ENCODE measurements around the gene NEU4. TPM values are rescaled to one million over a fixed set of nuclear protein-coding genes. Genes with fewer than 3 reads are reported as not detected.
"Not testable (repeated sequence)": the region's sequence is repeated elsewhere in the genome, so short reads cannot be mapped to it uniquely, and the experiment has no call there.

NEU4 gene
- polyA plus RNA-seq (2013): 1.2 TPM

DNA sequence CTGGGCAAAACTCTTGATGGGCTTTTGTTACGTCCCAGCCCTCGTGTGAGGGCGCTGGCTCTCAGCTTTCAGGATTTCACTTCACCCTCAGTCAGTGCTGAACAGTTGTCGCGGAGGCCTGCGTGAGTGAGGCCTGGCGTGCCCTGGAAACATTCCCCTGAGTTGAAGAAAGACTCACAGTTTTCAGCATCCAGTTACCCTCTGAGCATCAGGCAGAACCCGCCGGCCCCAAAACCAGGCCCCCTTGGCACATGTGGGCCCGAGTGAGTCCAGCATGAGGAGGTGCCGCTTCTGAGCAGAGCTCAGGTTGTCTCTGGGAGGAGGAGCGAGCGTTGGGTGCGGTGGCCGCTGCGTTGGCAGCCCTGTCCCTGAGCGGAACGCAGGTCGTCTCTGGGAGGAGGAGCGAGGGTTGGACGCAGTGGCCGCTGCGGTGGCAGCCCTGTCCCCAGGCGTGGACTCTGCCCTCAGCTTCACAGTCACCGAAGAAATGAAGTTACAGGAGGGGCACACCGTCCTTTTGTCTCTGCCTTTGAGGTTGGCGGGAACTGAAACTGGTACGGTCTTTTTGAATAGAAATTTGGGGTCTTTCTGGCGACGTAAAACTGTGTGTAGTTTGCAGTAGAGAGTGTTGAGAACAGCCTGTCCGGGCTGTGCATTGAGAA is at the start of gene NEU4:
TSS of gene NEU4 (plus strand) at position 473 of the 662 bp plus-strand sequence. CDS start 5,292 bp downstream, outside the sequence.
- DNase-seq: no peak
- ChIA-PET CTCF (interaction anchor here (1.1 to 1.4 kb wide), 2 partner anchors 12 to 30 kb away, joined by 3 read pairs; no protein-coding TSS in a partner anchor), POLR2A (interaction anchor here (0.6 kb wide), 1 partner anchor 51 kb away, joined by 7 read pairs; no protein-coding TSS in a partner anchor)
- no peak within 1 kb of the TSS for H3K4me3 ChIP-seq (ENCODE audit: control insufficient read depth in 1 of 7, extremely low read depth in 1 of 7, insufficient read depth in 4 of 7, low read depth in 2 of 7, low read length in 6 of 7)
- peaks cover 0 to 31% (median 13%) of the 10 kb centered on the region in 4 experiments for H3K4me1 ChIP-seq (ENCODE audit: control extremely low read depth in 1 of 4, control insufficient read depth in 4 of 4, insufficient read depth in 4 of 4, low read length in 3 of 4)
- H3K36me3 ChIP-seq (ENCODE audit: control insufficient read depth in 4 of 4, insufficient read depth in 4 of 4, low read length in 3 of 4): no peaks in the 10 kb centered on the region
- no peaks in the 10 kb centered on the region for H3K9me3 ChIP-seq (ENCODE audit: control extremely low read depth in 1 of 5, control insufficient read depth in 4 of 5, insufficient read depth in 2 of 5, low read depth in 1 of 5, low read length in 4 of 5)
- no peak within 1 kb of the TSS for H3K27ac ChIP-seq (ENCODE audit: insufficient read depth in 1 of 2, low read depth in 1 of 2, low read length in 2 of 2, poor library complexity in 1 of 2, severe bottlenecking in 2 of 2)
- H3K27me3 ChIP-seq (replicated peaks in 2 of 5; ENCODE audit: control insufficient read depth in 4 of 5, insufficient read depth in 5 of 5, low read length in 4 of 5): peaks cover 0 to 11% (median 6%) of the 10 kb centered on the region in 5 experiments
- 93% methylated on average over 28 of the region's 31 CpGs for WGBS (ENCODE audit: insufficient coverage)

DNA sequence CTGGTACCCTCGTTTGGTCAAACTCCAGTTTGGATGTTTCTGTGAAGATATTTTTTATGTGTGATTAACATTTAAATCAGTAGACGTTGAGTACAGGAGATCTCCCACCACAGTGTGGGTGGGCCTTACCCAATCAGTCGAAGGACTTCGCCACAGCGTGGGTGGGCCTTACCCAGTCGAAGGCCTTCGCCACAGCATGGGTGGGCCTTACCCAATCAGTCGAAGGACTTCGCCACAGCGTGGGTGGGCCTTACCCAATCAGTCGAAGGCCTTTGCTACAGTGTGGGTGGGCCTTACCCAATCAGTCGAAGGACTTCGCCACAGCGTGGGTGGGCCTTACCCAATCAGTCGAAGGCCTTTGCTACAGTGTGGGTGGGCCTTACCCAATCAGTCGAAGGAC is 49.1 kb upstream of the NEU4 start:
- POLR2A ChIA-PET; H3K9me3 ChIP-seq (ENCODE audit: control extremely low read depth in 1 of 5, control insufficient read depth in 4 of 5, insufficient read depth in 2 of 5, low read depth in 1 of 5, low read length in 4 of 5); H3K27ac ChIP-seq (ENCODE audit: insufficient read depth in 1 of 2, low read depth in 1 of 2, low read length in 2 of 2, poor library complexity in 1 of 2, severe bottlenecking in 2 of 2); H3K4me3 ChIP-seq (ENCODE audit: control insufficient read depth in 1 of 7, extremely low read depth in 1 of 7, insufficient read depth in 4 of 7, low read depth in 2 of 7, low read length in 6 of 7); H3K27me3 ChIP-seq (replicated peaks in 2 of 5; ENCODE audit: control insufficient read depth in 4 of 5, insufficient read depth in 5 of 5, low read length in 4 of 5): not testable (repeated sequence)
- peaks cover 0 to 11% (median 0%) of the 10 kb centered on the region in 4 experiments for H3K4me1 ChIP-seq (ENCODE audit: control extremely low read depth in 1 of 4, control insufficient read depth in 4 of 4, insufficient read depth in 4 of 4, low read length in 3 of 4)
- CTCF ChIA-PET: interaction anchor here (1.0 kb wide), 1 partner anchor 10 kb away, joined by 3 read pairs; no protein-coding TSS in a partner anchor
- WGBS (ENCODE audit: insufficient coverage): 100% methylated on average over 4 of the region's 16 CpGs
- H3K36me3 ChIP-seq (ENCODE audit: control insufficient read depth in 4 of 4, insufficient read depth in 4 of 4, low read length in 3 of 4): peaks cover 3 to 43% (median 24%) of the 10 kb centered on the region in 4 experiments
- peak in 1 of 3 donors; percentile 19 for DNase-seq

DNA sequence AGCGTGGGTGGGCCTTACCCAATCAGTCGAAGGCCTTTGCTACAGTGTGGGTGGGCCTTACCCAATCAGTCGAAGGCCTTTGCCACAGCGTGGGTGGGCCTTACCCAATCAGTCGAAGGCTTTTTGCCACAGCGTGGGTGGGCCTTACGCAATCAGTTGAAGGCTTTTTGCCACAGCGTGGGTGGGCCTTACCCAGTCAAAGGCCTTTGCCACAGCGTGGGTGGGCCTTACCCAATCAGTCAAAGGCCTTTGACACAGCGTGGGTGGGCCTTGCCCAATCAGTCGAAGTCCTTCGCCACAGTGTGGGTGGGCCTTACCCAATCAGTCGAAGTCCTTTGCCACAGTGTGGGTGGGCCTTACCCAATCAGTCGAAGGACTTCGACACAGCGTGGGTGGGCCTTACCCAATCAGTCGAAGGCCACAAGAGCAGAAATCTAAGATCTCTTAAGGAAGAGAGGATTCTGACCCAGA is 48.7 kb upstream of the NEU4 start:
- no peak overlapping the region for H3K4me3 ChIP-seq (ENCODE audit: control insufficient read depth in 1 of 7, extremely low read depth in 1 of 7, insufficient read depth in 4 of 7, low read depth in 2 of 7, low read length in 6 of 7)
- WGBS (ENCODE audit: insufficient coverage): 99% methylated on average over 12 of the region's 17 CpGs
- H3K27me3 ChIP-seq (replicated peaks in 2 of 5; ENCODE audit: control insufficient read depth in 4 of 5, insufficient read depth in 5 of 5, low read length in 4 of 5): no peaks in the 10 kb centered on the region
- H3K27ac ChIP-seq (ENCODE audit: insufficient read depth in 1 of 2, low read depth in 1 of 2, low read length in 2 of 2, poor library complexity in 1 of 2, severe bottlenecking in 2 of 2): no peak overlapping the region
- DNase-seq: peak in 2 of 3 donors; percentile 69 to 70
- peaks cover 0 to 11% (median 0%) of the 10 kb centered on the region in 4 experiments for H3K4me1 ChIP-seq (ENCODE audit: control extremely low read depth in 1 of 4, control insufficient read depth in 4 of 4, insufficient read depth in 4 of 4, low read length in 3 of 4)
- POLR2A ChIA-PET: no interaction called here
- CTCF ChIA-PET: no interaction called here
- peaks cover 3 to 42% (median 22%) of the 10 kb centered on the region in 4 experiments for H3K36me3 ChIP-seq (ENCODE audit: control insufficient read depth in 4 of 4, insufficient read depth in 4 of 4, low read length in 3 of 4)
- H3K9me3 ChIP-seq (ENCODE audit: control extremely low read depth in 1 of 5, control insufficient read depth in 4 of 5, insufficient read depth in 2 of 5, low read depth in 1 of 5, low read length in 4 of 5): peaks cover 0 to 3% (median 0%) of the 10 kb centered on the region in 5 experiments

DNA sequence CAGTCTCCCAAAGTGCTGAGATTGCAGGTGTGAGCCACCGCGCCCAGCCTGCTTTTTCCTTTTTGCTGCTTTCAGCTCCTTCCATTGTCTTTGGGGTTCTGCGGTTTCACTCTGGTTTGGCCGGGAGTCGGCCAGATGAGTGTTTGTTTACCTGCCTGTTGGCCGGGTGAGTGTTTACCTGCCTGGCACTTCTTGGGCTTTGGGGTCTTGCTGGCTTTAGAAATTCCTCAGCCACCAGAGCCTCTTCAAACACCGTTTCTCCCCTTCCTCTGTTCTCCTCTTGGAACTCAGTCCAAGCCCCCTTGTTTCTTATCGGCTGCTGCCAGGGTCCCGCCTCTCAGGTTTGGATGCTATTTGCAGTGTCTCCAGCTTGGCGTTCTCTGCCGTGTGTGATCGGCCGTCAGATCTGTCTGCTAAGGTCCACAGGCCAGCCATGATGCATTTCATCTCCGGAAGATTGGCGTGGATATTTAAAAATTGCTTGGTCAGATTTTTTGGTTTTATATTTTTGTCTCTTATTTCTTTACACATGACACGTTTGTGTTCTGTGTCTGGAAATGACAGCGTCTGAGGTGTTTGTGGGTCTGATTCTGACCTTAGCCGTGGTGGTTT is 46.6 kb upstream of the NEU4 start:
- DNase-seq: no peak
- POLR2A ChIA-PET: no interaction called here
- H3K9me3 ChIP-seq (ENCODE audit: control extremely low read depth in 1 of 5, control insufficient read depth in 4 of 5, insufficient read depth in 2 of 5, low read depth in 1 of 5, low read length in 4 of 5): peaks cover 0 to 3% (median 0%) of the 10 kb centered on the region in 5 experiments
- WGBS (ENCODE audit: insufficient coverage): 91% methylated on average over 14 of the region's 18 CpGs
- peaks cover 3 to 26% (median 10%) of the 10 kb centered on the region in 4 experiments for H3K36me3 ChIP-seq (ENCODE audit: control insufficient read depth in 4 of 4, insufficient read depth in 4 of 4, low read length in 3 of 4)
- H3K4me1 ChIP-seq (ENCODE audit: control extremely low read depth in 1 of 4, control insufficient read depth in 4 of 4, insufficient read depth in 4 of 4, low read length in 3 of 4): peaks cover 0 to 11% (median 0%) of the 10 kb centered on the region in 4 experiments
- no peak overlapping the region for H3K4me3 ChIP-seq (ENCODE audit: control insufficient read depth in 1 of 7, extremely low read depth in 1 of 7, insufficient read depth in 4 of 7, low read depth in 2 of 7, low read length in 6 of 7)
- H3K27me3 ChIP-seq (replicated peaks in 2 of 5; ENCODE audit: control insufficient read depth in 4 of 5, insufficient read depth in 5 of 5, low read length in 4 of 5): no peaks in the 10 kb centered on the region
- H3K27ac ChIP-seq (ENCODE audit: insufficient read depth in 1 of 2, low read depth in 1 of 2, low read length in 2 of 2, poor library complexity in 1 of 2, severe bottlenecking in 2 of 2): no peak overlapping the region
- CTCF ChIA-PET: interaction anchor here (1.1 kb wide), 1 partner anchor 22 kb away, joined by 4 read pairs; no protein-coding TSS in a partner anchor

- 99% methylated on average over 10 of the region's 13 CpGs for WGBS (ENCODE audit: insufficient coverage)
- CTCF ChIA-PET: interaction anchor here (1.1 to 1.4 kb wide), 2 partner anchors 23 to 82 kb away, joined by 3 to 4 read pairs; no protein-coding TSS in a partner anchor
- POLR2A ChIA-PET: no interaction called here
- H3K9me3 ChIP-seq (ENCODE audit: control extremely low read depth in 1 of 5, control insufficient read depth in 4 of 5, insufficient read depth in 2 of 5, low read depth in 1 of 5, low read length in 4 of 5): peaks cover 0 to 3% (median 0%) of the 10 kb centered on the region in 5 experiments
- H3K27me3 ChIP-seq (replicated peaks in 2 of 5; ENCODE audit: control insufficient read depth in 4 of 5, insufficient read depth in 5 of 5, low read length in 4 of 5): no peaks in the 10 kb centered on the region
- H3K4me3 ChIP-seq (ENCODE audit: control insufficient read depth in 1 of 7, extremely low read depth in 1 of 7, insufficient read depth in 4 of 7, low read depth in 2 of 7, low read length in 6 of 7): no peak overlapping the region
- H3K4me1 ChIP-seq (ENCODE audit: control extremely low read depth in 1 of 4, control insufficient read depth in 4 of 4, insufficient read depth in 4 of 4, low read length in 3 of 4): peaks cover 0 to 11% (median 0%) of the 10 kb centered on the region in 4 experiments
- no peak overlapping the region for H3K27ac ChIP-seq (ENCODE audit: insufficient read depth in 1 of 2, low read depth in 1 of 2, low read length in 2 of 2, poor library complexity in 1 of 2, severe bottlenecking in 2 of 2)
- DNase-seq: peak in 1 of 3 donors; percentile 24
- H3K36me3 ChIP-seq (ENCODE audit: control insufficient read depth in 4 of 4, insufficient read depth in 4 of 4, low read length in 3 of 4): peaks cover 3 to 27% (median 12%) of the 10 kb centered on the region in 4 experiments
Observed at GRCh38 chr2:241762933-241763369, 46.0 kb upstream of the NEU4 start.

GRCh38 chr2:241763551-241764274 is 45.3 kb upstream of the NEU4 start:
- H3K36me3 ChIP-seq (ENCODE audit: control insufficient read depth in 4 of 4, insufficient read depth in 4 of 4, low read length in 3 of 4): peaks cover 3 to 26% (median 15%) of the 10 kb centered on the region in 4 experiments
- no peaks in the 10 kb centered on the region for H3K27me3 ChIP-seq (replicated peaks in 2 of 5; ENCODE audit: control insufficient read depth in 4 of 5, insufficient read depth in 5 of 5, low read length in 4 of 5)
- ChIA-PET CTCF (interaction anchor here (0.7 to 1.7 kb wide), 4 partner anchors 23 to 115 kb away, joined by 3 to 7 read pairs (median 4); no protein-coding TSS in a partner anchor), POLR2A (no interaction called here)
- no peak for DNase-seq
- WGBS (ENCODE audit: insufficient coverage): 92% methylated on average over 17 of the region's 20 CpGs
- H3K4me1 ChIP-seq (ENCODE audit: control extremely low read depth in 1 of 4, control insufficient read depth in 4 of 4, insufficient read depth in 4 of 4, low read length in 3 of 4): peaks cover 0 to 11% (median 0%) of the 10 kb centered on the region in 4 experiments
- no peak overlapping the region for H3K27ac ChIP-seq (ENCODE audit: insufficient read depth in 1 of 2, low read depth in 1 of 2, low read length in 2 of 2, poor library complexity in 1 of 2, severe bottlenecking in 2 of 2)
- peaks cover 0 to 3% (median 0%) of the 10 kb centered on the region in 5 experiments for H3K9me3 ChIP-seq (ENCODE audit: control extremely low read depth in 1 of 5, control insufficient read depth in 4 of 5, insufficient read depth in 2 of 5, low read depth in 1 of 5, low read length in 4 of 5)
- no peak overlapping the region for H3K4me3 ChIP-seq (ENCODE audit: control insufficient read depth in 1 of 7, extremely low read depth in 1 of 7, insufficient read depth in 4 of 7, low read depth in 2 of 7, low read length in 6 of 7)

All from common myeloid progenitor, CD34-positive (primary cell).